IMR-90 (cell line): ENCODE measurements around the gene RBPJL.

Experiments
- CEBPB ChIP-seq: IDR thresholded peaks from 2 replicates; pipeline ENCODE4 v1.6.1; 2012; ENCODE audit warnings: low read depth, low read length, improper control_type of control experiment
- FOS ChIP-seq: fragments of 150-350 bp; IDR thresholded peaks from 2 replicates; pipeline ENCODE4 v1.6.1; 2016; ENCODE audit warnings: low read depth, low read length
- MAFK ChIP-seq: IDR thresholded peaks from 2 replicates; pipeline ENCODE4 v1.6.1; 2012; ENCODE audit warnings: low read depth, low read length, improper control_type of control experiment
- POLR2A ChIP-seq: IDR thresholded peaks from 2 replicates; pipeline ENCODE4 v1.6.1; 2012; ENCODE audit warnings: mild to moderate bottlenecking, low read depth, low read length
- RCOR1 ChIP-seq: IDR thresholded peaks from 2 replicates; pipeline ENCODE4 v1.6.1; 2012; ENCODE audit warnings: mild to moderate bottlenecking, low read length, improper control_type of control experiment; ENCODE audit not compliant: insufficient replicate concordance
- RFX5 ChIP-seq: IDR thresholded peaks from 2 replicates; pipeline ENCODE4 v1.8.0; 2012; ENCODE audit warnings: low read depth, mild to moderate bottlenecking, low read length, moderate library complexity
- TF ChIP-seq, protein P1 (sequence below): conservative IDR thresholded peaks from 2 replicates; pipeline ENCODE4 v1.5.1; 2012; ENCODE audit warnings: mild to moderate bottlenecking, low read depth, low read length, improper control_type of control experiment

DNA sequence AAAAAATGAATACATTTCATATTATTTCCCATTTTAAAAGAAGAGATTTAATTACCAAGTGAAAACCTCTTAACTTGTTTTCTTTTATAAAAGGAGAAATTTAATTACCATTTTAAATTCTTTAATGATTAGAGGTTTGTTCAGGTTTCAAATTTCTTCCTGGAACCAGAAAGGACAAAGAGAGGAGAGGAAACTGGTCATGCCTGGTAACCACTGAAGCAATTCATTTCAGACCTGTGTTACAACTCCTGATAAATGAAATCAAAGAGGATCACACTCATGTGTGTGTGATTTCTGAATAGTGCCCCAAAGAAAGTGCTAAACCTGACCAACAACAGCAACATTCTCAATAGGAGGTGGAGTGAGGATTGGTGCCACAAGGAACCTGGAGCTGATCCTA, 39.7 kb upstream of the RBPJL start:
- TF ChIP-seq RCOR1 (no peak), FOS (no peak), POLR2A (no peak), MAFK (no peak), RFX5 (no peak), CEBPB (no peak)
- TF ChIP-seq, protein P1, sequence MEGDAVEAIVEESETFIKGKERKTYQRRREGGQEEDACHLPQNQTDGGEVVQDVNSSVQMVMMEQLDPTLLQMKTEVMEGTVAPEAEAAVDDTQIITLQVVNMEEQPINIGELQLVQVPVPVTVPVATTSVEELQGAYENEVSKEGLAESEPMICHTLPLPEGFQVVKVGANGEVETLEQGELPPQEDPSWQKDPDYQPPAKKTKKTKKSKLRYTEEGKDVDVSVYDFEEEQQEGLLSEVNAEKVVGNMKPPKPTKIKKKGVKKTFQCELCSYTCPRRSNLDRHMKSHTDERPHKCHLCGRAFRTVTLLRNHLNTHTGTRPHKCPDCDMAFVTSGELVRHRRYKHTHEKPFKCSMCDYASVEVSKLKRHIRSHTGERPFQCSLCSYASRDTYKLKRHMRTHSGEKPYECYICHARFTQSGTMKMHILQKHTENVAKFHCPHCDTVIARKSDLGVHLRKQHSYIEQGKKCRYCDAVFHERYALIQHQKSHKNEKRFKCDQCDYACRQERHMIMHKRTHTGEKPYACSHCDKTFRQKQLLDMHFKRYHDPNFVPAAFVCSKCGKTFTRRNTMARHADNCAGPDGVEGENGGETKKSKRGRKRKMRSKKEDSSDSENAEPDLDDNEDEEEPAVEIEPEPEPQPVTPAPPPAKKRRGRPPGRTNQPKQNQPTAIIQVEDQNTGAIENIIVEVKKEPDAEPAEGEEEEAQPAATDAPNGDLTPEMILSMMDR: no peak
